Type B pancreatic cell (in vitro differentiated cells): ENCODE data around the gene IL33. TPM values are rescaled to one million over a fixed set of nuclear protein-coding genes. Genes with fewer than 3 reads are reported as not detected.

Experiments
- DNase-seq: peaks from one replicate; pipeline ENCODE4 v3.0.0; 2021; ENCODE audit warnings: mixed read lengths; ENCODE audit not compliant: unreplicated experiment; ENCODE audit errors: extremely low spot score
- H3K27ac Mint-ChIP-seq: 2 replicates; pipeline ENCODE4 v1.8.0; 2021; ENCODE audit warnings: mild to moderate bottlenecking, mixed read lengths
- H3K27me3 Mint-ChIP-seq: 2 replicates; pipeline ENCODE4 v1.8.0; 2021; ENCODE audit warnings: mixed read lengths
- H3K36me3 Mint-ChIP-seq: 2 replicates; pipeline ENCODE4 v1.8.0; 2021; ENCODE audit warnings: mixed read lengths
- H3K4me1 Mint-ChIP-seq: one replicate; pipeline ENCODE4 v1.8.0; 2021; ENCODE audit warnings: mixed read lengths; ENCODE audit not compliant: unreplicated experiment
- H3K4me3 Mint-ChIP-seq: 2 replicates; pipeline ENCODE4 v1.8.0; 2021; ENCODE audit warnings: mild to moderate bottlenecking, mixed read lengths
- H3K9me3 Mint-ChIP-seq: 2 replicates; pipeline ENCODE4 v1.8.0; 2021; ENCODE audit warnings: mixed read lengths
- CTCF ChIP-seq: fragments of 200-600 bp; sonication (generic); conservative IDR thresholded peaks from 2 replicates; pipeline ENCODE4 v1.5.0; 2021; ENCODE audit warnings: antibody characterized with exemption, mild to moderate bottlenecking
- total RNA-seq: library from RNA; stranded (reverse); gene quantifications from 2 replicates; pipeline ENCODE4 v1.2.1, GENCODE V29; 2021; ENCODE audit warnings: low replicate concordance

IL33 gene
- total RNA-seq, 1 donor from 2014 or later: 13.3 TPM

- Mint-ChIP-seq H3K27ac (no peak overlapping the region), H3K4me1 (peaks cover 7% of the 10 kb centered on the region), H3K9me3 (no peaks in the 10 kb centered on the region)
Measured at GRCh38 chr9:6216951-6217350, 1.3 kb downstream of the IL33 start.

GRCh38 chr9:6218099-6218502 is 2.5 kb downstream of the IL33 start:
- H3K9me3 Mint-ChIP-seq: no peaks in the 10 kb centered on the region
- TF ChIP-seq CTCF: no peak
- no peak overlapping the region for H3K4me3 Mint-ChIP-seq
- no peak overlapping the region for H3K27ac Mint-ChIP-seq
- no peak for DNase-seq
- no peaks in the 10 kb centered on the region for H3K36me3 Mint-ChIP-seq
- H3K27me3 Mint-ChIP-seq: no peaks in the 10 kb centered on the region
- H3K4me1 Mint-ChIP-seq: peaks cover 7% of the 10 kb centered on the region

More at GRCh38 chr9:6216951-6217350, 1.3 kb downstream of the IL33 start:
- Mint-ChIP-seq H3K4me3 (no peak overlapping the region), H3K27me3 (no peaks in the 10 kb centered on the region), H3K36me3 (no peaks in the 10 kb centered on the region)
- TF ChIP-seq CTCF: no peak
- DNase-seq: no peak

- DNase-seq: no peak
- TF ChIP-seq CTCF: no peak
- H3K27ac Mint-ChIP-seq: no peak overlapping the region
- H3K4me3 Mint-ChIP-seq: no peak overlapping the region
- no peaks in the 10 kb centered on the region for H3K36me3 Mint-ChIP-seq
- no peaks in the 10 kb centered on the region for H3K27me3 Mint-ChIP-seq
- H3K4me1 Mint-ChIP-seq: peaks cover 7% of the 10 kb centered on the region
- H3K9me3 Mint-ChIP-seq: no peaks in the 10 kb centered on the region
Measured at GRCh38 chr9:6219040-6219439, 3.4 kb downstream of the IL33 start.

GRCh38 chr9:6219981-6220380 is 4.4 kb downstream of the IL33 start:
- TF ChIP-seq CTCF: no peak
- Mint-ChIP-seq H3K4me3 (no peak overlapping the region), H3K4me1 (peaks cover 7% of the 10 kb centered on the region), H3K27ac (no peak overlapping the region), H3K36me3 (no peaks in the 10 kb centered on the region), H3K27me3 (no peaks in the 10 kb centered on the region), H3K9me3 (no peaks in the 10 kb centered on the region)
- DNase-seq: no peak

GRCh38 chr9:6224393-6225154 is 9.0 kb downstream of the IL33 start:
- DNase-seq: no peak
- Mint-ChIP-seq H3K27me3 (no peaks in the 10 kb centered on the region), H3K36me3 (no peaks in the 10 kb centered on the region), H3K4me3 (no peak overlapping the region), H3K9me3 (no peaks in the 10 kb centered on the region), H3K4me1 (no peaks in the 10 kb centered on the region), H3K27ac (no peak overlapping the region)
- no peak for TF ChIP-seq CTCF

GRCh38 chr9:6226696-6227095 is 11.1 kb downstream of the IL33 start:
- H3K27ac Mint-ChIP-seq: no peak overlapping the region
- no peak overlapping the region for H3K4me3 Mint-ChIP-seq
- no peaks in the 10 kb centered on the region for H3K4me1 Mint-ChIP-seq
- DNase-seq: no peak
- H3K9me3 Mint-ChIP-seq: no peaks in the 10 kb centered on the region
- TF ChIP-seq CTCF: no peak
- H3K27me3 Mint-ChIP-seq: no peaks in the 10 kb centered on the region
- H3K36me3 Mint-ChIP-seq: no peaks in the 10 kb centered on the region
